Activated CD4-positive, alpha-beta T cell treated with anti-CD3 and anti-CD28 coated beads for 48 hours (primary cell): ENCODE data around the gene CD160.
"Not testable (repeated sequence)": the region's sequence is repeated elsewhere in the genome, so short reads cannot be mapped to it uniquely, and the experiment has no call there.

Source experiments
- DNase-seq: peaks from one replicate; pipeline ENCODE4 v3.0.0-alpha.2; 2020

The CD160 gene, protein sequence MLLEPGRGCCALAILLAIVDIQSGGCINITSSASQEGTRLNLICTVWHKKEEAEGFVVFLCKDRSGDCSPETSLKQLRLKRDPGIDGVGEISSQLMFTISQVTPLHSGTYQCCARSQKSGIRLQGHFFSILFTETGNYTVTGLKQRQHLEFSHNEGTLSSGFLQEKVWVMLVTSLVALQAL

DNA sequence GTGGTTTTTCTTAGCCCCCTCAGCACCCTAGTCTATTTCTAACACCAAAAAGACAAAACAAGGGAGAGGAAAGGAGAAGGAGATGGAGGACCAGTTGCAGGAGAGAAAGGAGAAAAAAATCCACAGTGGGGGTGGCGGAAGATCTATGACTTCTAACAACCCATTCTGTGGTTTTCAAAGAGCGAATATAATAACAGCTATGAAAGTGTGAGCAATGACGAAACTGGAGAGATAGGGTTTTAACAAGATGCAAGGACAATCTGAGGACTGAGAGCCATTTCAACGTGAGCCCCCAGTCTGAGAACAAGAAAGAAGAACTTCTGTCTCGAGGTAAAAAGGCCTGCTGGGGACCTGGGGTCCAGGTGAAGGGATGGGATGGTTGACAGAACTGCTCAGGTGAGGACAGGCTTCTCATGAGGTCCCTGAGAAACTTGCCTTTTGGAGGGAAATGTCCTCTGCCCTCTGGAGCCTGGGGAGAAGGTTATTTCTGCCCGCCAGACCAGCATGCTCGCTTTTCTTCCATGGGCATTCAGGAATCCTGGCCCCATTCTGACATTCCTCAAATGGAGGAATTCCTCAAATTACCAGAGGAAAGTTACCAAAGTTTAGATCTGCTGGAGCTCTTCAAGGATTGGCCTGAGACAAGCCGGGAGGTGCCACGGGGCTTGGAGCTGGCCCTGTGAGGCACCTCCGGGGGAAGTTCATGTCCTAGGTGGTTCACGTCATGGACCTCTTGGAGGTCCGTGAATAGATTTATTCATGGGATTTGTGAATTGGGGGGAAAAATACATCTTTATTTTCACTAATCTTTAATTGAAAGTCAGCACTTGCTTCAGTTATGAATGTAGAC lies at the start of gene CD160:
Gene CD160 (plus strand): TSS at position 270 of the 850 bp plus-strand sequence. CDS start 8,829 bp downstream, outside the sequence.
- peak; percentile 30 for DNase-seq

DNA sequence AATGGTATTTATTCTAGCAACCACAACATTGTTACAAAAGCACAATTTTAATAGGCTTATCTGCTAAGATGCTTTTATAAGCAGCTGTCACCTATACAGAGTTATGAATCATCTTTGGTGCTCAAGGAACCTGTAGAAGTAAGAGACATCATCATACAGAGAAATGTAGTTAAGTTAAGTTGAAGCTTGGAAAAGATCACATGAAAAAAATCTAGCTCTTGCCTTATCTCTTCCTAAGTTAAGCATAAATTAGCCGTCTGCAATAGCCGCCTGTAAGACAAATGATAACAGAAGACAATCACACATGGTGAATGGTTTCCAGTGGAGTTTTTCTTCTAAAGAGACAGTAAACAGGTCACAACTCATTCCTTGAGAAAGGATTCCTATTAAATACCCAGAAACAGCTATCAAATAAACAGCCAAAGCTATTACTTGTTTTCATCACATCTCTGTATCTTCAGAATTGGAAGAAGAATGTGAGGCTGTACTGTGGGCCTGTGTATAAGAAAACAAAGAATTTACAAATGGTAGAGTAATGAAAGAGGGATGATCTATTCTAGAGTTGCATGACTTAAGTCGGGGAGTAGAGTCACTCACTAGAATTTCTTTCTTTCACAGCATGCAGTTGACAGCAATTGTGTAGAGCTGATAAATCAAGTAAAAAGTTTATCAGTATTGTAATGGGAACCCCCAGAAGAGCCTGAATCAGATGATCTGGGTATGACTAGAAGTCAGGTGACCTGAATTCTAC lies 48.1 kb upstream of the CD160 start:
- DNase-seq, result not testable (repeated sequence)

DNA sequence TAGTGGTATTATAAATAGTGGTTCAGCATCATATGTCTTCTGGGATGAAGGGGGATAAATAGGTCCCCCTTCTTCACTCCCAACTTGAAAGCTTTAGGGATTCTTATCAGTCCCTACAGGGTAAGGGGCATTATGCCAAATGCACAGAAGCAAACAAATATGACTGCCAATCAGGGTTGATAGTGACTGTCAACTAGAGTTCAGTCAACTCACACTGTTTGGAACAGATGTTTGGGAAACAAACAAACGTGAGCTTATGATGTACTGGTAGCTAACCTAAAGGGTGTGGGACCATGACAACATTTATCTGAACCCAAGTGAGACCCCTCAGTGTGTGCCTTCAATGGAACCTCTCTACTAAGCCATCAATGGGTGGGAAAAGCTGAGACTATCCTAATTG lies 46.1 kb upstream of the CD160 start:
- DNase-seq, result not testable (repeated sequence)

DNA sequence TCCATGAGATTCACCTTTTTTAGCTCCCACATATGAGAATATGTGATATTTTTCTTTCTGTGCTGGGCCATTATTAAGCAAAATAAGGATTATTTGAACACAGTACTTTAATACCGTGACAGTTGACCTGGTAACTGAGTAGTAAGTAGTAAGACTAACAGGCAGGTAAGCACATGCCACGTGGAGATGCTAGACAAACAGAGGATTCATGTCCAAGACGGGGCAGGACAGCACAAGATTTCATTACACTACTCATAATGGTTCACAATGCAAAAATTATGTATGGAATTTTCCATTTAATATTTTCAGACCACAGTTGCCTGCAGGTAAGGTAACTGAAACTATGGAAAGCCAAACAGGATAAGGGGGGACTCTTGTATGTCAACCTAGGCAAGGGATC lies 34.4 kb upstream of the CD160 start:
- DNase-seq, result not testable (repeated sequence)

DNA sequence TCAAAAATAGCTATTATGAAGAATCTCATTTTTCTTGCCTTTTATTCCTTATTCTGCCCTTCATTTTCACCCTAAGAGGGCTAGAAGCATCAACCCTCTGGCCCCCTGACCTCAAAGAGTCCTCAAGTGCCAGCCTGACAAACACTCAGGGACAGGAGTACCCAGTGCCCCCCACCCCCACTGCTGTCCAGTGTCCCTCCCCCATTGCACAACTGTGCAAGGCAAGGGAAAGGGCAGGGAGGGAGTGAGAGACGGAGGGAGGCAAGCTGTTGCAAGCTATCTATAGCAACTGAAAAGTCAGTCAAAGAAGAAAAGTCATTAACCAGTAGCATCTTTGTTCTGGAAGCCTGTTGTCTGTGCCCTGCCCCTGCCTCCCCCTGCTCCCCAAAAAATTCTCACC lies 33.2 kb upstream of the CD160 start:
- DNase-seq, result not testable (repeated sequence)

DNA sequence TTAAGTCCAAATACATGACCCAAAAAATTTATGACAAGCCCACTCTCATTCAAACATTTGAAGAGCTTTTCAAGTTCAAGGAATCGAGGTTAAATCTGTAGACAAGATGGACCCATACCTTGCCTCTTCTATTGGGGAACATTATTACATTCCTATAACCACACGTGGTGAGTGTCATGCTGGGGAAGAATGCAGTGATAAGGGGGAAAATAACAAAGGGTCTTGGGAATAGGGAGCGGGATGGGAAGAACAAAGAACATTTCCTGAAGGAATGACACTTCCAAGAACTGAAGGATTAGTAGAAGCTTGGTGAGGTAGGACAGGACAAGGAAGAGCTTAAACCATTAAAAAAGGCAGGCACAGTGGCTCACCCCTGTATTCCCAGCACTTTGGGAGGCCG lies 31.0 kb upstream of the CD160 start:
- no peak for DNase-seq

DNA sequence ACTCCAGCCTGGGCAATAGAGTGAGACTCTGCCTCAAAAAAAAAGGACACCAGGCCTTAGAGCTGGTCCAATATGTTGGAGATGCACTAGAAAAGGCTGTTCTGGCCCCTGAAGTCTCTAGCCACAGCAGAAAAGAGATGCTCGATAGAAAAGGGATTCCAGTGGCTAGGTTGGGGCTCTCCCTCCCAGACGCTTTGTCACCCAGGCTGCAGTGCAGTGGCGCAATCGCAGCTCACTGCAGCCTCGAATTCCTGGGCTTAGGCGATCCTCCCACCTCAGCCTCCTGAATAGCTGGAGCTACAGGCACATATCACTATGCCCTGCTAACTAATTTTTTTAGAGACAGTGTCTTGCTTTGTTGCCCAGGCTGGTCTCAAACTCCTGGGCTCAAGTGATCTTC lies 30.4 kb upstream of the CD160 start:
- DNase-seq, result no peak

DNA sequence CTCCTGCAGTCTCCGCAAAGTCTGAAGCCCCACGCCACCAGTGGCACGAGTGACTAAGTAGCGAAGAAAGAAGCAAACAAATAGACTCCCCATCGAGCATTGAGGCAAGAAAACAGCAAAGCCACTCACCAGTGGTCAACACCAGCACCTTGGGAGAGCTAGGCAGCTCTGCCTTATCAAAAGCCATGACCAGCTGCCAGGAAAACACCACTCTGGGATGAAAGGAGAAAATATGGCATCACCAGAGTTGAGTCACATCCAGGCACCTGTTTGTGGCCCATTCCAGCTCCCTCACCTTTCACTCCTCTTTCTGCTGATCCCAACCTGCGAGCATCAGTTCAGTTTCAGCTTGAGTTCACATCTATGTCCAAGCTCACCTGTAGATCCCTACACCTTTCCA lies 29.4 kb upstream of the CD160 start:
- no peak for DNase-seq

DNA sequence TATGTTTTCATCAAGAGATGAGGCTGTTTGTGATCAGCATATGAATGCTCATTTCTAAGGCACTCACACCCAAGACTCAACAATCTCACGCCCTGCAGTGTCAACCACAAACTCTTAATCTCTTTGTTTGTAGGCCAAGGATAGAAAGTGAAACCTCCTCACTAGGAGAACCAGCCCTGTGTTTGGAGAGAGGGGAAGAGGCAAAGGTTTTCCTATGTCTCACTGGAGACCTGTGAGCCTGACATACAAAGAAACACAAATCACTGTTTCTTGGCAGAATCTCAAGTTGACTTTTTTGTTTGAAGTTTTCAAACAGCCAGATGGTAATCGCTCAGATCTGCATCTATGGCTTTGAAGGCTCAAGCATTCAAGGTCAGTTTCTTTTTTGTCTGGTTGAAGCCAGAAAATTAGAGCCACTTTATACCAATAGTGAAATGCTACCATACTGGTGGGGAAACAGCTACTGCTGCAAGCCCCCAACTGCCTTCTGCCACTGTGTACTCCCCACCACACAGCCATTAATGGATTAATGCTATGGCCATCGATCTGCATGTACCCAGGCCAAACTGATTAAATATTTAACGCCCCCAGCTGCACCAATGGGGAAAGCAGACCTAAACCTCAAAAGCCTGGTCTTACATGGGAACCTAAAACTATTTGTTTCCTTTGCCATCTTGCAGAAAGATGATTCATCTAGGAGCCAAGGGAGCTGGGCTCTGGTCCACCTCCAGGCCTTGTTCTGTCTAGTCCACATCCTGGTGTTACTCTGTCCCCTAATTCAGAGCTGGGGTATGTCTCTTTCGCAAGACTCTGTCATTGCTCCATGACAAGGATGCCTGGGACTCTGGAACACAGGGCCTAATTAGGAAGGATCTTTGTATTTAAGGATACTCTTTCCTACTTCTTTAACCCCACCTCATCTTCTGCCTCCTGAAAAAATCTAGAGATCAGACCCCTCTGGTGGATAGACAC lies 28.4 kb upstream of the CD160 start:
- DNase-seq, result peak; percentile 41

DNA sequence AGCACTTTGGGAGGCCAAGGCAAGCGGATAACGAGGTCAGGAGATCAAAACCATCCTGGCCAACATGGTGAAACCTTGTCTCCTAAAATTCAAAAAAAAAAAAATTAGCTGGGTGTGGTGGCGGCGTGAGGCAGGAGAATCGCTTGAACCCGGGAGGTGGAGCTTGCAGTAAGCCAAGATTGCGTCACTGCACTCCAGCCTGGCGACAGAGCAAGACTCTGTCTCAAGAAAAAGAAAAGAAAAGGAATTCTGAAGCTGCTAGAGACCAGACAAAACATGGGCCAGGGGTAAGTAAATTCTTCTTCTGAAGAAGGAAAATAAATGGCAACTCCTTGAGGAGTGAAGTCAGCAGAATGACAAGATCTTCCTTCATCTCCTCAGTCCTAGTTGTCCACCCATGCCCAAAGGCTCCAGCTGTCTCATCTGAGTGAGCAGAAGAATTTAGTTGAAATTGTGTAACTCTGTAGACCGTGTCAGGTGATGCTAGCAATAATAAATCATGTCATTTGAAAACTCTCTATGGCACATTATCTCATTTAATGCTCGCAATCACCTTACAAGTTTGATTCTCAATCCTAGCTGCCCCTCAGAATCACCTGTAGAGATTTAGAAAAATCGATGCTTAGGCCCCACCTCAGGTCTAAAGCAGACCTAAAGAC lies 26.4 kb upstream of the CD160 start:
- no peak for DNase-seq

DNA sequence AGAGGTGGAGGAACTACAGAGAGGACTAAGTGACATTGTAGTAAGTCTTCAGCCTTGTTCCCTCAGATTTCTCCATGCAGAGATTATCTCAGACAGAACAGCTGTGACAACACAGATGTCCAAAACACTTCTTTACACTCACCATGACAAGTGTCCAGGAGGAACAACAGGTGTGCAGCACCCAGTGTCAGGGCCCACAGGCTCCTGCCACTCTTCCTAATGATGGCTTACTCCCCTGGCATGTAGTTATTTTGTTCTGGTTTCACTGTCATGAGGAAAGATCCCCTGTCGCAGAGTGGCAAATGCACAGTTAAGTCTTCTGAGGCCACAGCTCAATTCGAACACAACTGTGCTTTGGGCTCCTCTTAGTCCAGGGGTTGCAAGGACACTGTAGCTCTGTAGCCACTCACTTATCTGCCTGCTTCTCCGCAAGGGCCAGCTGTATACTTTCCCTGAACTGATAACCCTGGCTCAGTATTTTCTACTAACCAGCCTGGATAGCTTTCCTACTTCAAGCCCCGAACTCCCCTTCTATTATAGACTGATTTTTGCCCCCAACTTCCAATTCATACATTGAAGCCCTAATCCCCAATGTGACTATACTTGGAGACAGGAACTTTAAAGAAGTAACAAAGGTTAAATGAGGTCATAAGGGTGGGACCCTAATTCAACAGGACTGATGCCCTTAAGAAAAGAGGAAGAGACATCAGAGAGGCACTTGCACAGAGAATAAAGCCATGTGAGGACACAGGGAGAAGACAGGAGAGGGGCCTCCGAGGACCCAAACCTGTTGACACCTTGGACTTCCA lies 23.3 kb upstream of the CD160 start:
- no peak for DNase-seq

DNA sequence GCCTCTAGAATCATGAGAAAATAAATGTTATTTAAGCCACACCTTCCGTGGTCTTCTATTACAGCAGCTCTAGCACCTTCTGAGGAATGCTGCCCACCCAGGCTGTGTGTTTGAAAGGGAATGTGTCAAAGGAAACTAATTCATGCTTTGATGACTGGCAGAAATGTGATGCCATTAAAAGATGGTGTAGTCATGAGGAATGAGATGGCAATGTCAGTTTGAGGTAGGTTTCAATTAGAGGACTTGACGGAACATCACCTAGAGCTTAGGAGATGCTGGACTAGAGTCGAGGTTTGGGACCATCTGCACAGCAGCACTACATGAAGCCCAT lies 22.7 kb upstream of the CD160 start:
- no peak for DNase-seq

DNA sequence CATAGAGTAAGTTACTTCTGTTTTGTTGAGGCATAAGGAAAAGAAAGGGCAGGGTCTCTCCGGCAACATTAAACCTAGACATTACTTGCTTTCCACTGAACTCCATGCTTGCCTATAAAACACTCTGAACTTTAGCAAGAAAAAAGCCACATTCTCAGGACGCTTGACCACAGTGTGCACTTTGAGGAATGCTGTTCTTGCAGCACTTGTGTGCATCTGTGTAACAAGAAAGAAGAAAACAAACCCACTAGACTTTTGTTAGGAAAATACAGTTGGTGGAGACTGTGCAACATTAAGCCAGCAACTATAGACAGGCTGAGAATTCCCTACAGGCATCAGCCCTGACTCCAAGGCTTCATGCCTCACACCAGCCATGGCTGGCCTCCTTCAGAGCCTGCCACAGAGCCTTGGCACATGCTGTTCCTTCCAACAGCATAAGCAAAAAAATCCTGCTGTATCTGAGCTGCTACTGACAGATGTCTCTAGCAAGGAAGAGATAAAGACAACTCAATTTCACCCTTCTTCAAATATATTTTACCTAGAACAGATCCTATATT lies 17.9 kb upstream of the CD160 start:
- no peak for DNase-seq

DNA sequence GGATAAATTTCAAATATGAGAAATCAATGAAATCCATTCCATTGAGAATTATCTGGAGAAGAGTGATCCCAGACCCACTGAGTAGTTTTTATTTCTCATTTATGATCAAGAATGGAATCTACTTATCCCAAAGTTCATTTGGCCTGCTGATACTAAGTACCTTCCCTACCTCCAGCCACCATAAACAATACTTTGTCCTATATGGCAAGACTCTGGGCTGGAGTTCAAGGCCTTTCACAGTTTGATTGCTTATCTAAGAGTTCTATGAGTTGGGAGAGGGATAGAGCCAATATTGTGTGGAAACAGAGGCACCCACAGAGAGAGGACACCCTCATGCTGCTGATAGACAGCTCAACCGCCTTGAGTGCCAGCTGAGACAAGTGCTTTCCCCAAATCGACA lies 17.2 kb upstream of the CD160 start:
- DNase-seq, result no peak

DNA sequence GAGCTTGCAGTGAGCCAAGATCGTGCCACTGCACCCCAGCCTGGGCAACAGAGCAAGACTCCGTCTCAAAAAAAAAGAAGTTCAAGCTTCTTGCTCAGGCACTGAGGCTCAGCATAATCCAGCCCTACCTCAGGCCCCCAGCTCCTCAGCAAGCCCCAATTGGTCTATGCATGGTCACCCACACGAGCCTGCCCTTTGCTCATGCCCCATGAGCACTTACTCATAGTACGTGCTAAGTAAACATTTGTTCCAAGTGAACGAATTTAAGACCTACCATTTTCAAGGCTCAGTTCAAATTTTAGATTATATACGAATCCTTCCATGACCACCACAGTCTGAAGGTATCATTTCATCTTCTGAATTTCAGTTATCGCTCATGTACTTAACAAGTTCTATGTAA lies 16.5 kb upstream of the CD160 start:
- no peak for DNase-seq

DNA sequence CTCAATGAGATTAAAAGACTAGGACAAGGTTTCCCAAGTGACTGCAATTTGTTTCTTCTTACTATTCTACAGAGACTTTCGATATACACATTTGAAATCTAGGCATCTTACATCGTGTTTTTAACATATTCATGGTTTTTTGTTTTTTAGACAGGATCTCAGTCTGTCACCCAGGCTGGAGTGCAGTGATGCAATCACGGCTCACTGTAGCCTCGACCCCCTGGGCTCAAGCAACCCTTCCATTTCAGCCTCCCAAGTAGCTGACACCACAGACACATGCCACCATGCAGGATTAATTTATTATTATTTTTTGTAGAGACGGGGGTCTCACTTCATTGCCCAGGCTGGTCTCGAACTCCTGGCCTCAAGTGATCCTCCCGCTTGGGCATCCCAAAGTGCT lies 13.7 kb upstream of the CD160 start:
- no peak for DNase-seq

DNA sequence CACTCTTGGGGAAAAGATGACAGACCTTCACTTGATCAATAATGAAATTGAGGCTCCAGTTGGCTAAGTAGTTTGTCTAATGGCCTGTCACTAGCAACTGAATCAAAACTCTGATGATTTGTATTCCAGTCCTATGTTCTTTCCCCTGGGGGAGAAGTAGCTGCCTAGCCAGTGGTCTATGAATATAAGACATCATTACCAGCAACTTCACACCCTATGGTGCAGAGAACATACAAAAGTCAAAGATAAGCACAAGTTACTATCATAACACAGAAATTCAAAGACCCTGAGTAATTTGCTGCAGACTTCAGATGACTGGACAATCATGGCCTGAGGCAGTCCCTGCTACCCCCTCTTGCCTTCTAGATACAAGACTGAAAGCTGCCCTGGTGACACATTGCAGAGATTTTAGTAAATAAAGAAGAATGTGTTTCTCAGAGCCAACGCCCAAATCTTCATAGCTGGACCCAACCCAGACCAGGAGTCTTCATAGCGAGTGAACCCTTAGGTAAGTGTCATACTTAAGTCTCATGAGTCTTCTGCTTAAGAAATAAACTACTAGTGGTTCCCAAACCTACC lies 13.1 kb upstream of the CD160 start:
- DNase-seq, result no peak

DNA sequence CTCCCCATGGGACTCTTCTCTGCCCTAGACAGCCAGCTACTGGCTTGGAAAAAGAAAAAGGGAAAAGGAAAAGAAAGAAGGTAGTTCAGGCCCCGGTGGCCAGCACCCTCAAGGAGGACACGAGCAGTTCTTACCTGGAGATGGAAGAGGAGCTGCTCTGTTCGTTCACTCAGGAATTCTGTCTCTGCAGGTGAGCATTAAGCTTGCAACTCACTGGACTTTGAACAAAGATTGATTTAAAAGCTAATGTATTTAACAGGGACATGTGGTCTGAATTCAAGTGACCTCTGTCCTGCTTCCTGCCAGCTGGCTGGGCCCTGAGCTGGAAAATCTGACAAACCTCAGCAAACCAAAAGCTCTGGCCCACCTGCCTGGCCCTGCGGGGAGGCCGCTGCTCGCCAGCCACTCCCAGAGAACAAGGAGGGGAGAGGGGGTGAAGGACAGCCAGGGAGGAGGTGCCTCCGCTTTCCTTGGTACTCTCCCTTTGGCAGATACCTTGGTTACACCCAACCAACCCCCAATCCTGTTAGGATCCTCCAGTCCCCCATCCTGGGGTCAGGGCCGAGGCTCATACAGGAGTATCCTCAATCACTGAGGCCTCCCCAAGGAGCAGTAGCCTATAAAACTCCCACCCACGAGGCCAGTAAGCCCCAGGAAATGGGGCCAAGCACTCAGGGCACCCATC lies 12.0 kb upstream of the CD160 start, which contains the start of gene PDZK1:
Gene PDZK1 (minus strand): TSS at position 186 of the 685 bp plus-strand sequence. CDS start 19,347 bp downstream, outside the sequence.
- no peak for DNase-seq

DNA sequence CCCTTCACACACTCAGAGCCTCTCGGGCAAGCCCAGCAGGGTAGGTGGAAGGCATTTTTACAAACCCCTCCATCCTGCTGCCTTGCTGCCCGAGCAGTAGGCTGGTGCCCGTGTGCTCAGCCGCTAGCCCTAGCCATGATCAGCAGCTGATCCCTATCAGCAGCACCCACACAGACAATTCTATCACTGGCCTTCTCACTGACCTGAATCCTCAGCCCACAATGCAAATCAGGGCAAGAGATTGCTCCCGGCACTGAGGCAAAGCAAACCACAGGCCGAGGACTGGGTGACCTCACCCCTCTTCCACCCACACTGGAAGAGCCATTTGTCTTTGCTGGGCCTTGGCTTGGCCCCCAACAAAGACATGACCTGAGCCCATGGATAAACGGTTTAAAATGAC lies 11.2 kb upstream of the CD160 start:
- DNase-seq, result no peak
